Upper lobe of right lung (tissue), 1 donor: ENCODE measurements around the gene DPP9. TPM values are rescaled to one million over a fixed set of nuclear protein-coding genes. Genes with fewer than 3 reads are reported as not detected.

Experiments used
- ATAC-seq: fragments of 200-7000 bp; cut with Tn5 transposase; one replicate; pipeline ENCODE4 v1.9.1; 2020; ENCODE audit warnings: mild to moderate bottlenecking, moderate library complexity
- DNase-seq: peaks from one replicate; pipeline ENCODE4 v3.0.0-alpha.2; 2020
- H3K27ac ChIP-seq: fragments of 200-600 bp; one replicate; pipeline ENCODE4 v1.8.0; 2022
- H3K27me3 ChIP-seq: fragments of 200-600 bp; one replicate; pipeline ENCODE4 v1.8.0; 2022; ENCODE audit warnings: mild to moderate bottlenecking
- H3K36me3 ChIP-seq: fragments of 200-600 bp; one replicate; pipeline ENCODE4 v1.8.0; 2022
- H3K4me1 ChIP-seq: fragments of 200-600 bp; one replicate; pipeline ENCODE4 v1.8.0; 2022
- H3K4me3 ChIP-seq: fragments of 200-600 bp; one replicate; pipeline ENCODE4 v1.8.0; 2022; ENCODE audit warnings: mild to moderate bottlenecking
- H3K9me3 ChIP-seq: fragments of 200-600 bp; one replicate; pipeline ENCODE4 v1.8.0; 2022
- intact Hi-C: fragments of 100-400 bp; cut with DNase I; formaldehyde crosslinking; loops from one replicate; pipeline ENCODE4 v1.11.0; 2022
- total RNA-seq: library from RNA; stranded (reverse); fragmentation: NEBNext Ultra II Directional; extraction: Animal tissue kit (Norgen Biotek cat#: 25700); gene quantifications from one replicate; pipeline ENCODE4 v1.2.1, GENCODE V29; 2021
- TF ChIP-seq, protein P1 (sequence below): fragments of 200-600 bp; IDR thresholded peaks from one replicate; pipeline ENCODE4 v1.8.0; 2022; ENCODE audit warnings: antibody characterized with exemption
- donor health status: DM: no; HTN: yes; CAD: no; lungs with severe emphysema.

The DPP9 gene
- total RNA-seq, 1 donor from 2014 or later: 75.8 TPM

DNA sequence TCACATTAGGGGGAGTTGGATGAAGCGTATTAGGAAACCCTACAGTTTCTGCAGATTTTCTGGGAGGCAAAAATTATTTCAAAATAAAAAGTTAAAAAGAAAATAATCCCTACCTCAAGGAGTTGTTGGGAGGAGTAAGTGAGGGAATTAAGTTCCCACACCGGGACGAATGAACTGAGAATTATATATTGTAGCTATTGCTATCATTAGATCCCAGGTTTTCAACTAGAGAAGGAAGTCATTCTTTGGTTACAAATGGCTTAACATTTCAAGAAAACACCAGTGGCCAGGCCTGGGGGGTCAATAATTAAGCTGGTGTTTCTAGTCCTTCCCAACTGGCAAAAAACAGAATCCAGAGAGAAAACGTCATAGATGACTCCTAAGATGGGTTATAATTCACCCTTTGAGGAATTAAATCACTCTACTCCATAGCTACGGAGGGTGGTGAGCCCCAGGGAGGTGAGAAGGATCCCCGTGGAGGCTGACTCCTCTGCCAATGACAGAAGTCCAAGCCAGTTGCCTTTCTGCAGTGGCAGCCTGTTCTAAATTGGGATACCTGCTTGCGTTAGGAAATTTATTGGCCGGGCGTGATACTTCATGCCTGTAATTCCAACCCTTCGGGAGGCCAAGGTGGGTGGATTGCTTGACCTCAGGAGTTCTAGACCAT is 52.3 kb downstream of the DPP9 start:
- peak overlapping the region; percentile 42 for H3K27ac ChIP-seq
- ATAC-seq (no peak), DNase-seq (no peak)
- no peaks in the 10 kb centered on the region for H3K27me3 ChIP-seq
- TF ChIP-seq, protein P1, sequence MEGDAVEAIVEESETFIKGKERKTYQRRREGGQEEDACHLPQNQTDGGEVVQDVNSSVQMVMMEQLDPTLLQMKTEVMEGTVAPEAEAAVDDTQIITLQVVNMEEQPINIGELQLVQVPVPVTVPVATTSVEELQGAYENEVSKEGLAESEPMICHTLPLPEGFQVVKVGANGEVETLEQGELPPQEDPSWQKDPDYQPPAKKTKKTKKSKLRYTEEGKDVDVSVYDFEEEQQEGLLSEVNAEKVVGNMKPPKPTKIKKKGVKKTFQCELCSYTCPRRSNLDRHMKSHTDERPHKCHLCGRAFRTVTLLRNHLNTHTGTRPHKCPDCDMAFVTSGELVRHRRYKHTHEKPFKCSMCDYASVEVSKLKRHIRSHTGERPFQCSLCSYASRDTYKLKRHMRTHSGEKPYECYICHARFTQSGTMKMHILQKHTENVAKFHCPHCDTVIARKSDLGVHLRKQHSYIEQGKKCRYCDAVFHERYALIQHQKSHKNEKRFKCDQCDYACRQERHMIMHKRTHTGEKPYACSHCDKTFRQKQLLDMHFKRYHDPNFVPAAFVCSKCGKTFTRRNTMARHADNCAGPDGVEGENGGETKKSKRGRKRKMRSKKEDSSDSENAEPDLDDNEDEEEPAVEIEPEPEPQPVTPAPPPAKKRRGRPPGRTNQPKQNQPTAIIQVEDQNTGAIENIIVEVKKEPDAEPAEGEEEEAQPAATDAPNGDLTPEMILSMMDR: no peak
- peaks cover 37% of the 10 kb centered on the region for H3K36me3 ChIP-seq
- H3K9me3 ChIP-seq: no peaks in the 10 kb centered on the region
- no peak overlapping the region for H3K4me3 ChIP-seq
- peaks cover 15% of the 10 kb centered on the region for H3K4me1 ChIP-seq
- intact Hi-C loops: no loop called here

DNA sequence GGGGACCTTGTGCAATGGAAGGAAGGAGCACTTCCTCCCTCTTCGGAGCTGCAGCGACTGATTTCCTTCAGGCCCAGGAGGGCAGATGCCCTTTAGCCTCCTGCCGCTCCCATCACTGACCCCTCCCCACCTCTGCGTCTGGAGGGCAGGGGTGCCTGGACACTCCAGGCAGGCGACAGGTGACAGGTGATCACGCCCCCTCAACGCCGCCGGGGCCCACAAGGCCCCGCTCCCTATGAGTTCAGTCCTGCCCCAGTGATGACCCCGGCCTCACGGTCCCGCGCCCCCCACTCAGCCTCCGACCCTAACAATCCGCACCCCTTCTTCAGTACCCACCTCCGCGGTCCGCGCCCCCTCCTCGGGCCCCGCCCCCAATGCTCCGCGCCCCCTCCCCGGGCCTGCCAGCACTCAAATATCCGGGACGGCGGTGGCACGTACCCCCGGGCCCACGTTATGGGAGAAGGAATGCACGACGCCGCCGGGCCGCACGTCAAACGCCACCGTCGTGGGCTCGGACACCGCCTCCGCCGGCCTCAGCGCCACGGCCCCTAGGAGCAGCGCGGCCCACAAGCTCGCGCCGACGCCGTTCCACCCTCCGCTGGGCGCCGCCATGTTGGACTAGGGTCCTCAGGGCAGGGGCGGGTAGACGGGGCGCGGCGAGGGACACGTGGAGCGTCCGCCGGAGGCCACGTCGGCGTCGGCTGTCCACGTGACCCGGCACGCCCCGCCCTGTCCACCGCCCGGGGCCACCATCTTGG is 53.7 kb downstream of the DPP9 start, which contains the start of gene MYDGF:
TSS of gene MYDGF (minus strand) at position 620 of the 758 bp plus-strand sequence. CDS start at position 612, 8 bp downstream.
- Histone ChIP-seq H3K36me3 (peaks cover 43% of the 10 kb centered on the region), H3K4me3 (peak within 1 kb of the TSS; percentile 91), H3K27ac (peak within 1 kb of the TSS; percentile 78), H3K9me3 (no peaks in the 10 kb centered on the region), H3K27me3 (no peaks in the 10 kb centered on the region), H3K4me1 (peaks cover 15% of the 10 kb centered on the region)
- DNase-seq: peak; percentile 98
- intact Hi-C loops: no loop called here
- ATAC-seq: peak; percentile 99
- TF ChIP-seq, protein P1: no peak

DNA sequence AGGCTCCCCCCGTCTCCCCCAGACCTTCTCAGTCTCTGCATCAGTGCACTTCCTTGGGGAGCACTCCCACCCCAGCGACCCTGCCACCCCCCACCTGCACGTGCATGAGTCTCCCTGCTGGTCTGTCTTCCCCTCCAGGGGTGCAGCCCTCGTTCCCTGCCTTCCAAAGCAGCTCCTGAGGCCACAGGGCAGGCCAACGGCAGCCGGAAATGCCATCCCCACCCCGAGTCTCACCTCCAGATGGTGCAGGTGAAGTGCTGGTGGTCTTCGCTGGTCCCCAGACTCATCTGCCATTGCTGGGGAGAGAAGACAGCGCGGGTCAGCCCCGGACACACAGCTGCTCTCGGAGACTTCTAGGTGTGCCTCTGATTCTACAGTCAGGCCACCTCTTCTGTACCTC is 59.0 kb downstream of the DPP9 start:
- H3K27ac ChIP-seq: no peak overlapping the region
- TF ChIP-seq, protein P1: no peak
- no peaks in the 10 kb centered on the region for H3K9me3 ChIP-seq
- H3K36me3 ChIP-seq: peaks cover 75% of the 10 kb centered on the region
- no peak overlapping the region for H3K4me3 ChIP-seq
- no peak for DNase-seq
- H3K4me1 ChIP-seq: peaks cover 10% of the 10 kb centered on the region
- H3K27me3 ChIP-seq: no peaks in the 10 kb centered on the region
- no peak for ATAC-seq
- intact Hi-C loops: no loop called here

DNA sequence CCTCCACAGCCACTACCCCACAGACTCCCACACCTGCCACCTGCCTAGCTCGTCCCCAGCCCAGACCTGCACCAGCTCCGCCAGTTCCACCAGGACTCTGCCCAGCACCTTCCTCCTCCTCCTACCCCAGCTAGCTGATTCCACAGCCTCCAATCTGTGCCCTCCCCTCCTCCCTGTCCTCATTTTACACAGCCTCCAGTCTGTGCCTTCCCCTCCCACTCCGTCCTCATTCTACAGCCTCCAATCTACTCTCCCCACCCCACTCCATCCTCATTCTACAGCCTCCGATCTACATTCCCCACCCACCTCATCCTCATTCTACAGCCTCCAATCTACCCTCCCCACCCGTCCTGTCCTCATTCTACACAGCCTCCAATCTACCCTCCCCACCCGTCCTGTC is 60.8 kb downstream of the DPP9 start:
- no peak overlapping the region for H3K4me3 ChIP-seq
- H3K9me3 ChIP-seq: no peaks in the 10 kb centered on the region
- no peak for DNase-seq
- no peaks in the 10 kb centered on the region for H3K4me1 ChIP-seq
- ATAC-seq: no peak
- peaks cover 82% of the 10 kb centered on the region for H3K36me3 ChIP-seq
- intact Hi-C loops: no loop called here
- TF ChIP-seq, protein P1: no peak
- no peaks in the 10 kb centered on the region for H3K27me3 ChIP-seq
- no peak overlapping the region for H3K27ac ChIP-seq

DNA sequence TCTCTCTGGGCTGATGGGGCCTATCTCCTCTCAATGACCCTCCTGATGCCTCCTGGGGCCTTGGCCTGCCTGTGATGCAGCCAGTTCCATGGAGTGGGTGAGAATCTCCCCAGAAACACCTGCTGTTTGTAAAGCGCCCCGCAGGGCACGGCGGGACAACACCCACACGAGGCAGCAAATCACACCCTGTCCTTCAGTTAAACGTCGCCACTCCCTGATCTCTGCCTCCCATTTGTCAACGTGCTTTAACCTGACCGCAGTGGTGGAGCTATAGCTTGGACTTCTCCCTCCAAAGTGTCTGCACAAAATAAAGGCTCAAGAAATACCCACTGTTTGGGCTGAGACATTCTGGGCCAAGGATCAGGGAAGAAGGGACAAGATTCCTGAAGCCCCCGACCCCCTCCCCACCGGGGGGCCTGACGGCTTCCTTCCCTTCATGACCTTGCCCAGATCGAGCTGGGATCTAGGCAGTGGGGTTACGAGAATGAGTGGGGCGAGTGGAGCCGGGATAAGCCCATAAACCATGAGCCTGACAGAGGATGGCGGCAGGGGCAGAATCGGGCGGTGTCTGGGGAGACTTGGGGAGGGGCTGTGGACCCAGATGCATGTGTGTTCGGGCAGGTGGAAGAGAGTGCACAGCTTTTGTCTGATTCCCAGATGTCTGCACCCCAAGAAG is 61.5 kb downstream of the DPP9 start:
- Histone ChIP-seq H3K27me3 (no peaks in the 10 kb centered on the region), H3K27ac (no peak overlapping the region), H3K9me3 (no peaks in the 10 kb centered on the region), H3K4me3 (no peak overlapping the region), H3K36me3 (peaks cover 82% of the 10 kb centered on the region), H3K4me1 (no peaks in the 10 kb centered on the region)
- intact Hi-C loops: no loop called here
- DNase-seq: no peak
- TF ChIP-seq, protein P1: no peak
- ATAC-seq: no peak
